Measurements from ENCODE around the gene THOC6.

DNA sequence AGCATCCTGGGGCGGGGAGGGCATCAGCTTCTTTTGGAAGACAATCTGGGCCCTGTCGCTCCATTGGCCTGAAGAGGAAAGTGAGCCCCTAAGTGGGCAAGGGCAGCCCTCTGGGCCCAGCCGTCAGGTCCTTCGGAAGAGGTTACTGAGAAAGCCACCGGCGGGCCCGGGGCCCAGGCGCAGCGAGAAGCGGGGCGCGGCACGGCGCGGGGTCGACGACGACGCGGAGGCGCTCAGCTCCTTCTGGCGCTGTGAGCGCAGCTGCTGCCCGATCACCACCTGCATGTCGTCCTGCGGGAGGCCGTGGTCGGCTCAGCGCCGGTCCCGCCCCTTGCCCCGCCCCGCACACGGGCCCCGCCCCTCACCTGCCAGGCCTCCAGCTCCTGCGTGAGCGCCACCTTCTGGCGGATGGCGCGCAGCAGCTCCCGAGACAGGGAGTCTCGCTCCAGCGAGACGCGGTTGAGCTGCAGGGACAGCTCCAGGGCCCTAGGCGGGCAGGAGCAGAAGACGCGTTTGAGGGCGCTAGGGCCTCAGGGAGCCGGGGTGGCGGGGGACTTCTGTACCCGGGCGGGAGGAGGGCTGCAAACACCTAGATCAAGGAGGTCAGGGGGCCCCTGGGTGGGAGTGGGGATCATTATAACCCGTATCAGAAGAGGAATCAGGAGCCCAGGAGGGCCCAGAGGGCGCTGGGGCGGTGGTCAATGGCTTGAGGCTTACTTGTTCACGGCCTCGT, 4.3 kb downstream of the THOC6 start:
- TF ChIP-seq, protein P1, sequence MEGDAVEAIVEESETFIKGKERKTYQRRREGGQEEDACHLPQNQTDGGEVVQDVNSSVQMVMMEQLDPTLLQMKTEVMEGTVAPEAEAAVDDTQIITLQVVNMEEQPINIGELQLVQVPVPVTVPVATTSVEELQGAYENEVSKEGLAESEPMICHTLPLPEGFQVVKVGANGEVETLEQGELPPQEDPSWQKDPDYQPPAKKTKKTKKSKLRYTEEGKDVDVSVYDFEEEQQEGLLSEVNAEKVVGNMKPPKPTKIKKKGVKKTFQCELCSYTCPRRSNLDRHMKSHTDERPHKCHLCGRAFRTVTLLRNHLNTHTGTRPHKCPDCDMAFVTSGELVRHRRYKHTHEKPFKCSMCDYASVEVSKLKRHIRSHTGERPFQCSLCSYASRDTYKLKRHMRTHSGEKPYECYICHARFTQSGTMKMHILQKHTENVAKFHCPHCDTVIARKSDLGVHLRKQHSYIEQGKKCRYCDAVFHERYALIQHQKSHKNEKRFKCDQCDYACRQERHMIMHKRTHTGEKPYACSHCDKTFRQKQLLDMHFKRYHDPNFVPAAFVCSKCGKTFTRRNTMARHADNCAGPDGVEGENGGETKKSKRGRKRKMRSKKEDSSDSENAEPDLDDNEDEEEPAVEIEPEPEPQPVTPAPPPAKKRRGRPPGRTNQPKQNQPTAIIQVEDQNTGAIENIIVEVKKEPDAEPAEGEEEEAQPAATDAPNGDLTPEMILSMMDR (conservative IDR thresholded peaks at IDR 0.05; ENCODE audit: low read length), result peak; percentile 76
- TF ChIP-seq EZH2phosphoT487 (IDR thresholded peaks at IDR 0.05; ENCODE audit: borderline replicate concordance, low read depth, low read length), result no peak

All from OCI-LY7 (cell line).